GM12891 (cell line): ENCODE data around the gene LCE2C.
"Not testable (repeated sequence)": the region's sequence is repeated elsewhere in the genome, so short reads cannot be mapped to it uniquely, and the experiment has no call there.

Experiments
- DNase-seq: peaks from one replicate; pipeline ENCODE4 v3.0.0; 2011; ENCODE audit warnings: low spot score; ENCODE audit not compliant: insufficient read length
- FAIRE-seq: peaks from 2 replicates; lab custom pipeline; 2011; peaks lifted over from hg19 to GRCh38; lab: Jason Lieb, UNC
- PAX5 ChIP-seq: IDR thresholded peaks from 2 replicates; pipeline ENCODE4 v1.6.1; 2011; ENCODE audit warnings: low read length, moderate library complexity, mild to moderate bottlenecking; ENCODE audit not compliant: insufficient read depth, severe bottlenecking
- POLR2A ChIP-seq: IDR thresholded peaks from 2 replicates; pipeline ENCODE4 v1.6.1; 2011; ENCODE audit warnings: low read depth, low read length, control low read depth
- POLR2AphosphoS5 ChIP-seq: IDR thresholded peaks from 2 replicates; pipeline ENCODE4 v1.6.1; 2011; ENCODE audit warnings: low read depth, low read length, control low read depth
- POU2F2 ChIP-seq: IDR thresholded peaks from 2 replicates; pipeline ENCODE4 v1.6.1; 2011; ENCODE audit warnings: low read depth, mild to moderate bottlenecking, control low read depth, low read length, moderate library complexity
- SPI1 ChIP-seq: IDR thresholded peaks from 2 replicates; pipeline ENCODE4 v1.6.1; 2011; ENCODE audit warnings: low read depth, low read length, control low read depth
- TAF1 ChIP-seq: IDR thresholded peaks from 2 replicates; pipeline ENCODE4 v1.6.1; 2011; ENCODE audit warnings: low read depth, low read length, control low read depth

Gene LCE2C

GRCh38 chr1:152663098-152663497, 12.0 kb upstream of the LCE2C start, which contains the start of gene LCE2D:
Gene LCE2D, plus strand, starts transcription at chr1:152663380. Its CDS starts 726 bp downstream, at chr1:152664106.
- no peak for DNase-seq

GRCh38 chr1:152666171-152666570, 8.9 kb upstream of the LCE2C start:
- not testable (repeated sequence) for FAIRE-seq

More at GRCh38 chr1:152663098-152663497, 12.0 kb upstream of the LCE2C start, which contains the start of gene LCE2D:
- FAIRE-seq, result no peak
- TF ChIP-seq SPI1 (no peak), POLR2A (no peak), TAF1 (no peak), POU2F2 (no peak), PAX5 (no peak), POLR2AphosphoS5 (no peak)

GRCh38 chr1:152667648-152668047, 7.4 kb upstream of the LCE2C start:
- no peak for DNase-seq
- FAIRE-seq, result no peak
- no peak for TF ChIP-seq TAF1
- TF ChIP-seq POLR2AphosphoS5, result no peak
- TF ChIP-seq SPI1, result no peak
- TF ChIP-seq POLR2A, result no peak
- no peak for TF ChIP-seq PAX5
- no peak for TF ChIP-seq POU2F2

More at GRCh38 chr1:152666171-152666570, 8.9 kb upstream of the LCE2C start:
- not testable (repeated sequence) for DNase-seq

GRCh38 chr1:152673016-152673415, 2.1 kb upstream of the LCE2C start:
- FAIRE-seq, result no peak
- DNase-seq, result no peak
- TF ChIP-seq SPI1, result no peak
- no peak for TF ChIP-seq TAF1
- TF ChIP-seq POLR2AphosphoS5, result no peak
- no peak for TF ChIP-seq POU2F2
- no peak for TF ChIP-seq POLR2A
- no peak for TF ChIP-seq PAX5

GRCh38 chr1:152679459-152679858, 4.4 kb downstream of the LCE2C start:
- FAIRE-seq (no peak), DNase-seq (no peak)
- TF ChIP-seq TAF1, result no peak
- no peak for TF ChIP-seq POLR2AphosphoS5
- no peak for TF ChIP-seq POLR2A
- TF ChIP-seq POU2F2, result no peak
- TF ChIP-seq SPI1, result no peak
- no peak for TF ChIP-seq PAX5

- DNase-seq, result no peak
- no peak for TF ChIP-seq POLR2AphosphoS5
- no peak for FAIRE-seq
These were observed 6.5 kb downstream of the LCE2C start for GRCh38 chr1:152681616-152682015.

GRCh38 chr1:152683846-152684245, 8.8 kb downstream of the LCE2C start:
- DNase-seq (no peak), FAIRE-seq (no peak)
- TF ChIP-seq POU2F2 (no peak), POLR2AphosphoS5 (no peak), TAF1 (no peak), PAX5 (no peak), SPI1 (no peak), POLR2A (no peak)

GRCh38 chr1:152685823-152686222, 10.7 kb downstream of the LCE2C start, which contains the start of gene LCE2B:
Gene LCE2B, plus strand, starts transcription at chr1:152686123. Its CDS starts 721 bp downstream, at chr1:152686844.
- FAIRE-seq, DNase-seq: not testable (repeated sequence)

GRCh38 chr1:152697701-152698600, 22.9 kb downstream of the LCE2C start, which contains the start of gene LCE2A:
Gene LCE2A, plus strand, starts transcription at chr1:152698345. Its CDS starts 557 bp downstream, at chr1:152698902.
- TF ChIP-seq POLR2A, result no peak
- DNase-seq, result no peak
- no peak for FAIRE-seq

GRCh38 chr1:152699746-152700145, 24.7 kb downstream of the LCE2C start:
- DNase-seq (no peak), FAIRE-seq (no peak)
- no peak for TF ChIP-seq TAF1
- TF ChIP-seq POLR2AphosphoS5, result no peak
- no peak for TF ChIP-seq POU2F2
- no peak for TF ChIP-seq SPI1

GRCh38 chr1:152707860-152708259, 32.8 kb downstream of the LCE2C start, which contains the start of gene LCE4A:
Gene LCE4A, plus strand, starts transcription at chr1:152708160. Its CDS starts 916 bp downstream, at chr1:152709076.
- TF ChIP-seq PAX5, result no peak
- DNase-seq (no peak), FAIRE-seq (no peak)
